ENCODE measurements around the gene UBXN1.

UBXN1 gene

GRCh38 chr11:62678770-62679696 is at the start of gene UBXN1:
Gene UBXN1, minus strand, starts transcription at chr11:62679073. Its CDS starts 150 bp downstream, at chr11:62678923.
- peak within 1 kb of the TSS; percentile 76 to 97 (median 93) for H3K27ac ChIP-seq

DNA sequence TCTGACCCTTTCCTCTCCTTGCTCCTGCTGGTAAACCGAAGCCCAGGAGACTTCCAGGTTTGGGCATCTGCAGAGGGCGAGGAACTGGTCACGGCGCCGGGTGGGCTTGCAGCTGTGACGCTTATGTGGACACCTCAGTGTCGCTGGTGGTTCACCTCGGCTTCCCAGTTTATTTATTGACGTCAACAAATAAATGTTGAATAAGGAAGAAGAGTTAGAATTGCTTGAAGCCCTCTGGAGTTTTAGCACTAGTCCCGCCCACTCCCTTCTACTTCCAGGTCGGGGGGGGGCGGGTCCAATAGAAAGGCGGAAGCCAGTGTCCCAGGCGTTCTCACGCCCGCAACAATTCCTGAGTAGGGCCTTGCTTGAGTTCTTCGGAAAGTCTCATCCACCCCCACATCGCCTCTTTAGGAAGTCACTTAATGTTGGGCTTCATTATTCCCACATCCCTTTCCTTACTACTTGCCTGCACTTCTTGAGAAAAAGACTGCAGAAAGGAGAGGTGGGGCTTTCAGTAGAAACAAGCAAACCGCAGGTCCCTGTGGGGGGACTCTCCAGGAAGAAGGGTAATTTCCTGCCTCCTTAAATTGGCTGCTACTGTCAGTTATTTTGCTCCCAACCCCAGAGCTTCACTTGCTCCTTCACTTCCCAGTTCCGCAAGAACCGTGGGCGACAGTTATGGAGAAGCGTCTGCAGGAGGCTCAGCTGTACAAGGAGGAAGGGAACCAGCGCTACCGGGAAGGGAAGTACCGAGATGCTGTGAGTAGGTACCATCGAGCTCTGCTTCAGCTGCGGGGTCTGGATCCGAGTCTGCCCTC is 49.5 kb upstream of the UBXN1 start, which contains the start of gene TTC9C:
Gene TTC9C, plus strand, starts transcription at position 316 of the 818 bp plus-strand sequence. Its CDS starts 363 bp downstream, at position 679.
- peak within 1 kb of the TSS; percentile 68 to 97 (median 90) for H3K4me3 ChIP-seq
- peak within 1 kb of the TSS; percentile 68 to 99 (median 94) for H3K27ac ChIP-seq

More at GRCh38 chr11:62678770-62679696, at the start of gene UBXN1:
- H3K4me3 ChIP-seq, result peak within 1 kb of the TSS; percentile 70 to 92 (median 85)

- Histone ChIP-seq H3K27ac (peak overlapping the region; percentile 68 to 99 (median 94)), H3K4me3 (peak overlapping the region; percentile 68 to 97 (median 90))
Measured at GRCh38 chr11:62727872-62728170, 48.9 kb upstream of the UBXN1 start.

DNA sequence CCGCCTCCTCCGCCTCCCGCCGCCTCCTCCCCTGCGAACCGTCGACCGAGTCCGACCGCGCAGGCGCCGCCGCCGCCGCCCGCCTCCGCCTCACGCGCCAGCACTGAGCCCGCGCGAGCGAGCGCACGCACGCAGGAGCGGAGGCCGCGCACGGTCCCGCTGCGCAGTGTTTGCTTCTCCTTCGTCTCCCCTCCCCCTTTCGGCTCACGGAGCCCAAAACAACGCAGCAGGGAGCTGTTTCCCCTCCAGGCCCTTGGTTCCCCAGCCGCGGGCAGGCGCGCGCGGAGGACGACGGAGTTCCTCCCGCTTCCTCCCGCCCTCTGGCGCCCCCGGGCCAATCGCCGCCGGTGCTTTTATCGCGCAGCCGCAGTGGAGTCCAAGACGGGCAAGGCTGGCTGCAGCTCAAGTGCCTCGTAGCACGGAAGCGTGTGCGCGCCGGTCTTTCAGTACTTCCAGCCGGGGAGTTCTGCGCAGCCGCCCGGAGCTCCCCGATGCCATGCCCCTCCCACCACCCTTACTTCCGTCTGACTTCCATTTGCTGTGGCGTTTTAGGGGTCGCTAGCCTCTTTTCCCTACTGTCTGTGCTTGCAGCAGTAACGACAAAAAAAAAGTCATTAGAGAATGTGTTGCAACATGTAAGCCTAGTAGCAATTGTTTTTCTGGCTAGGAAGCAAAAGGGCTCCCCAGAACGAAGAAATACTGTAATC is 48.4 kb upstream of the UBXN1 start, which contains the start of gene HNRNPUL2:
Gene HNRNPUL2, minus strand, starts transcription at position 293 of the 707 bp plus-strand sequence. CDS start 301 bp downstream, outside the sequence.
- H3K27ac ChIP-seq, result peak within 1 kb of the TSS; percentile 86 to 99 (median 94)
- H3K4me3 ChIP-seq, result peak within 1 kb of the TSS; percentile 68 to 97 (median 90)

- peak overlapping the region; percentile 68 to 97 (median 90) for H3K4me3 ChIP-seq
- H3K27ac ChIP-seq, result peak overlapping the region; percentile 86 to 99 (median 94)
Measured at GRCh38 chr11:62726915-62727164, 48.0 kb upstream of the UBXN1 start.

GRCh38 chr11:62726156-62726914 is 47.5 kb upstream of the UBXN1 start:
- Histone ChIP-seq H3K27ac (peak overlapping the region; percentile 86 to 99 (median 94)), H3K4me3 (peak overlapping the region; percentile 68 to 97 (median 90))

DNA sequence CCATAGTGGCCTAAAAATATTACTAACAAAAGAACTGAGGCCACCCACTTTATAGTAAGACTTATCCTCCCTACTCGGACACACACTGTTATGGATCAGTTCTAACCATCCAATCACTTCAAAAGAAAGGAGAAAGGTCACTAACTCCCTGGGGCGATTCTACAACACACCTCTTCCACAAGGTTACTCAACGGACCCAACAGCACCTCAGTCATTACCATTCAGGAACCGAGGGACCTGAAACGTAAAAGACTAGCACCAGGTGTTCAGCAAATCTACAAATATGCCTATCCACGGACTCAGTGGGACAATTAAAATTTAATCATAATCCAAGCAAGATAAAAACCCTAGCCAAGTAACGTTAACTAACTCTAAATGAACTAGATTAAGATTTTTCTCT is 46.8 kb upstream of the UBXN1 start:
- Histone ChIP-seq H3K27ac (peak overlapping the region in 18 of 21 experiments; percentile 86 to 99 (median 94)), H3K4me3 (peak overlapping the region; percentile 68 to 97 (median 90))

DNA sequence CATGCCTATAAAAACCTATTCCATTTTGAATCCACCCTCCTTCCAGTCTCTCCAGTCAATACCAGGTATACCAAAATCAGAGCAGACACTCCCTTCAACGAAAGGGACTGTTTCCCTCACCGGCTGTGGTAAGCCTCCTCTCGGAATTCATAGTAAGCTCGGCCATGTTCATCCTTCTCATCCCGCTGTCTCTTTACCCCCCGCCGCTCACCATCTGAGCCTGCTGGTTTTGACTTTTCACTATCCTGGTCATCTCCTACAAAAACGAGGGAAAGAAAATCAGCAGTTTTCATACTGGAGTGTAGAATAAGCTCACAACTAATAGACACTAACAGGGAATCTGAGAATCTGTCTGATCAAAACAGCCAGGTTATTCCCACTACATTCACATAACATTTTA is 45.3 kb upstream of the UBXN1 start:
- H3K27ac ChIP-seq, result peak overlapping the region in 2 of 21 experiments; percentile 89 to 96
- peak overlapping the region in 3 of 7 experiments; percentile 1 to 90 (median 86) for H3K4me3 ChIP-seq

DNA sequence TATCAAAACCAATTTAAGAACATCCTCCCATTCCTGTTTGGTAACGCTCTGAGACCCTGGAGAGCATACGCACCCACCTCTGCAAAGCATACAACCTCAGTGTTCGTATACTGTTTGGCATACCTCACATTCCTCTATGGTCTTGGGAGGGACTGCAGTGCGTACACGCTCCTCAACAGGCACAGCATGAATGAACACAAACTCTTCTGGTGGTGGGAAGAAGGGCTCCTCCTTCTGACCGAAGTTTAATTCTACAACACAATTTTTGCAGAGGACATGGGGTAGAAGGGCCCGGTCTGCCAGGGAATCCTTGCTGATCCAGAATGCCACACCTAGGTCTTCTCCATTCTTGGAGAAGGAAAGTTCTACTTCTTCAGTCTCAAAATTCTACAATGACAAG is 43.1 kb upstream of the UBXN1 start:
- no peak overlapping the region for H3K4me3 ChIP-seq

GRCh38 chr11:62719302-62719978 is 40.6 kb upstream of the UBXN1 start:
- H3K4me3 ChIP-seq, result no peak overlapping the region

More for the DNA sequence above, 43.1 kb upstream of the UBXN1 start:
- no peak overlapping the region for H3K27ac ChIP-seq

DNA sequence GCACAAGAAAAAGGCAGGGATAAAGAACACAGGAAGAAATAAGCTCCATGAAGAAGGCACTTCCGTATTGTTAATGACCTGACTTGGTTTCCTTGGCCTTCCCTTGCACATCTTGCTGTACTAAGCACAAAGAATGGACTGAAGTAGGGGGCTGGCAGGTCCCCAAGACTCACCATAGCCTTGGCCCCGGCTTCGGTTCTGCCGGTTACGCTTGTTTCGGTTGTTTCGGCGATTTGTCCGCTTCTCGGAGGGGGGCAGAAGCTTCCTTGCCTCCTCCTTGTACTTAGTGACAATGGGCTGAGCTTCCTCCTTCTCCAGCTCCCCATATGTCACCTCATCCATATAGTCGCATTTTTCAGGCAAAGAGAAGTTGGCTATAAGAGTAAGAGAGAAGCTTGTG is 37.9 kb upstream of the UBXN1 start:
- Histone ChIP-seq H3K27ac (peak overlapping the region in 1 of 21 experiments; percentile 13), H3K4me3 (no peak overlapping the region)

More at GRCh38 chr11:62719302-62719978, 40.6 kb upstream of the UBXN1 start:
- H3K27ac ChIP-seq, result peak overlapping the region in 1 of 21 experiments; percentile 20

DNA sequence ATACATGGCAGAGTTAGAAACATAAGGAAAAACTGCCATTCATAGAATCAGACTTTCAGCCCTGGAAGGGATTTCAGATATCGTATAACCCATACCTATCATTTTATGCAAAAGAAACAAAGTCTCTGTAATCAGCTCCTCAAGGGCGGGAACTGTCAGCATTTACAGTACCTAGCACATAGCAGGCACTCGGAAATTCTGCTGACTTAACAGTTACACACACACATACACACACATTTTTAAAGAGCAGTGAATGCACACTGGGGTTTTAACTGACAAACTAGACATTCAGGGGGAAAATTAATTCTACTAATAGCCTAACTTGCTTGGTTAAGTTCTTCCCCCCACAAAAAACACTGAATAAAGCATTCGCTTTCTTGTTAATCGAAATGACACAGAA is 37.3 kb upstream of the UBXN1 start:
- H3K4me3 ChIP-seq, result no peak overlapping the region
- peak overlapping the region in 1 of 21 experiments; percentile 27 for H3K27ac ChIP-seq

GRCh38 chr11:62715150-62716130 is 36.6 kb upstream of the UBXN1 start:
- Histone ChIP-seq H3K27ac (peak overlapping the region in 3 of 21 experiments; percentile 3 to 38 (median 27)), H3K4me3 (no peak overlapping the region)

- Histone ChIP-seq H3K27ac (peak overlapping the region in 3 of 21 experiments; percentile 8 to 15 (median 9)), H3K4me3 (no peak overlapping the region)
Measured at GRCh38 chr11:62713343-62713742, 34.5 kb upstream of the UBXN1 start.

DNA sequence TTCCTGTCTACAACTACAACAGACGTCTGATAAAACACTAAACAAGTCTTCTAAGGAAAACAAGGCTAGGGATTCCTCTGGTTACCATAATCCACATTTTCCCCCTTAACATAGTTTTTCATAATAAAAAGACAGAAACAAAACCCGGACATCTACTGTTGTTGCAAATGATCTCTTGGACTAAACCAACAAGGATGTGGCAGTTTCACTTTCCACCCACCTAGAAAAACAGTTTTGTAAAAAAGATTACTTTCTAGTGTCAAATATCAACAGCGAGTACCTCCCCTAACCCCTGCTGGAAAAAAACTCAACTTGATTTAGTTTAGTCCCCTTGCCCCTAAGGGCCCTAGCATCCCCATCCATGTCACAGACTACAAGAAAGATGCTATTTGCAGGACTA is 34.0 kb upstream of the UBXN1 start:
- no peak overlapping the region for H3K4me3 ChIP-seq
- peak overlapping the region in 3 of 21 experiments; percentile 8 to 15 (median 9) for H3K27ac ChIP-seq

- peak overlapping the region in 1 of 21 experiments; percentile 16 for H3K27ac ChIP-seq
Measured at GRCh38 chr11:62712276-62712812, 33.5 kb upstream of the UBXN1 start.

GRCh38 chr11:62710001-62710345 is 31.1 kb upstream of the UBXN1 start:
- H3K27ac ChIP-seq, result peak overlapping the region; percentile 66 to 99 (median 96)
- H3K4me3 ChIP-seq, result peak overlapping the region; percentile 31 to 58 (median 41)

More at GRCh38 chr11:62712276-62712812, 33.5 kb upstream of the UBXN1 start:
- H3K4me3 ChIP-seq, result no peak overlapping the region
